ENCODE data around the gene IFIT1. TPM values are rescaled to one million over a fixed set of nuclear protein-coding genes. Genes with fewer than 3 reads are reported as not detected.
A peak's percentile ranks its signal among the peaks of the same experiment; 100 is the strongest.
"Not testable (repeated sequence)": the region's sequence is repeated elsewhere in the genome, so short reads cannot be mapped to it uniquely, and the experiment has no call there.

IFIT1 gene
- total RNA-seq, 4 donors from 2014 or later = 1.1 to 18.5 (median 9.4) TPM

GRCh38 chr10:89411135-89411534 lies 18.7 kb downstream of the IFIT1 start:
- in situ Hi-C loops (cut with MboI; ENCODE audit: low pct_ligation_motif_present in 1 of 4, low pct_unique_long_range_greater_than_20kb in 1 of 4, low sequenced_read_pairs in 3 of 4) = not testable (repeated sequence)

DNA sequence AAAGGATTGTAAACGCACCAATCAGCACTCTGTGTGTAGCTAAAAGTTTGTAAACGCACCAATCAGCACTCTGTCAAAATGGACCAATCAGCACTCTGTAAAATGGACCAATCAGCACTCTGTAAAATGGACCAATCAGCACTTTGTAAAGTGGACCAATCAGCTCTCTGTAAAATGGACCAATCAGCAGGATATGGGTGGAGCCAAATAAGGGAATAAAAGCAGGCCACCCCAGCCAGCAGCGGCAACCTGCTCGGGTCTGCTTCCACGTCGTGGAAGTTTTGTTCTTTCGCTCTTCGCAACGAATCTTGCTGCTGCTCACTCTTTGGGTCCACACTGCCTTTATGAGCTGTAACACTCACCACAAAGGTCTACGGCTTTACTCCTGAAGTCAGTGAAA lies 19.9 kb downstream of the IFIT1 start:
- H3K4me3 ChIP-seq; H3K27me3 ChIP-seq; H3K9me3 ChIP-seq; in situ Hi-C loops (cut with MboI; ENCODE audit: low pct_ligation_motif_present in 1 of 4, low pct_unique_long_range_greater_than_20kb in 1 of 4, low sequenced_read_pairs in 3 of 4); H3K36me3 ChIP-seq; DNase-seq; H3K27ac ChIP-seq: not testable (repeated sequence)
- 84 to 86% methylated on average over 7 to 10 of the region's 10 CpGs for WGBS, 2 donors (ENCODE audit: low coverage in 1 of 2)
- H3K4me1 ChIP-seq = peaks cover 6 to 27% (median 14%) of the 10 kb centered on the region in 4 donors
- intact Hi-C loops (cut with DNase I; ENCODE audit: low total_unique reads) = loop anchor here (2.0 kb wide), 1 partner anchor 65 kb away; no protein-coding TSS in a partner anchor

More at GRCh38 chr10:89411135-89411534, 18.7 kb downstream of the IFIT1 start:
- H3K36me3 ChIP-seq; H3K27ac ChIP-seq; H3K27me3 ChIP-seq; H3K9me3 ChIP-seq; intact Hi-C loops (cut with DNase I; ENCODE audit: low total_unique reads); DNase-seq; H3K4me3 ChIP-seq: not testable (repeated sequence)
- 67 to 79% methylated on average over 1 to 2 of the region's 2 CpGs for WGBS, 2 donors (ENCODE audit: low coverage in 1 of 2)
- H3K4me1 ChIP-seq = peaks cover 6 to 17% (median 10%) of the 10 kb centered on the region in 4 donors

GRCh38 chr10:89413398-89413912 lies 21.0 kb downstream of the IFIT1 start:
- DNase-seq = no peak
- Histone ChIP-seq H3K27me3 (no peaks in the 10 kb centered on the region), H3K36me3 (peaks cover 0 to 6% (median 0%) of the 10 kb centered on the region in 4 donors), H3K9me3 (no peaks in the 10 kb centered on the region), H3K4me1 (peaks cover 6 to 38% (median 15%) of the 10 kb centered on the region in 4 donors), H3K4me3 (peak overlapping the region in 1 of 4 donors; percentile 96), H3K27ac (peak overlapping the region; percentile 93 to 99 (median 95))
- intact Hi-C loops (cut with DNase I; ENCODE audit: low total_unique reads) = loop anchor here (2.0 kb wide), 1 partner anchor 67 kb away; no protein-coding TSS in a partner anchor
- in situ Hi-C loops (cut with MboI; ENCODE audit: low pct_ligation_motif_present in 1 of 4, low pct_unique_long_range_greater_than_20kb in 1 of 4, low sequenced_read_pairs in 3 of 4) = no loop called here
- 13 to 82% methylated on average over 1 to 7 of the region's 7 CpGs for WGBS, 2 donors (ENCODE audit: low coverage in 1 of 2)
- TF ChIP-seq POLR2A (IDR thresholded peaks at IDR 0.05) (no peak), POLR2AphosphoS5 (IDR thresholded peaks at IDR 0.05) (no peak), EP300 (IDR thresholded peaks at IDR 0.05; ENCODE audit: low read depth) (no peak), CTCF (IDR thresholded peaks at IDR 0.05) (no peak)

DNA sequence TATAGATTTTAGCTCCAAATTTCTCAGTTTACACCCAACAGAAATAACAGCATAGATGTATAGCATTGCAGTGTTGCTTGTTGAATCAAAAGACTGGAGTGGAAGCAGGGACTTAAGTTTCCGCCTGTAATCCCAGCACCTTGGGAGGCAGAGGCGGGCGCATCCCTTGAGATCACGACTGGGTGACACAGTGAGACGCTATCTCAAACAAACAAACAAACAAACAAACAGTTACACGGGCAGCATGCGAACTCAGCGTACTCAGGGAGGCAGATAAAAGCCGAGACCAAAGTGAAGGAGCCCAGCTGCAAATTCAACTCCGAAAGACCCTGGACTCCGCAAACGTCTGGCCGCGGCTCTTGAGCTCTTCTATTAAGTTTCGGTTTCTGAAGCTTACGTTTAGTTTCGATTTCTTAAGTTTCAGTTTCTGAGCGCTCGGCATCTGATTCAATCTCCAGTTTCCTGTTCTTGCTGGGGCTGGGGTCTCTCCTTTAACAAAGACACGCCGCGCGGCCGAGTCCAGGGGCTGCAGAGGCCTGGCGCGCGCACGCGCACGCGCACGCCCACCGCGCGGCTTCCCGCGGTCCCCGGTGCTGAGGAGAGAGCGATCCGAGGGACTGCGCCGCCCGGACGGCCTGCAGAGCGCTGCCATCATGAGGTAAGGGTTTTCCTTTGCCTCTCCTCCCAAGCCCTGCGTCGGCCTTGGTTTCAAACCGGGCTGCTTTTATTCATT lies 21.9 kb downstream of the IFIT1 start, which contains the start of gene IFIT5:
TSS of gene IFIT5 (plus strand) at position 423 of the 733 bp plus-strand sequence. CDS start at position 654, 231 bp downstream.
- Histone ChIP-seq H3K36me3 (peaks cover 0 to 6% (median 0%) of the 10 kb centered on the region in 4 donors), H3K4me3 (peak within 1 kb of the TSS; percentile 63 to 96 (median 80)), H3K9me3 (no peaks in the 10 kb centered on the region), H3K27ac (peak within 1 kb of the TSS; percentile 93 to 99 (median 95)), H3K27me3 (no peaks in the 10 kb centered on the region), H3K4me1 (peaks cover 6 to 41% (median 15%) of the 10 kb centered on the region in 4 donors)
- TF ChIP-seq CTCF (IDR thresholded peaks at IDR 0.05) (no peak), EP300 (IDR thresholded peaks at IDR 0.05; ENCODE audit: low read depth) (no peak), POLR2AphosphoS5 (IDR thresholded peaks at IDR 0.05) (peak in 2 of 3 donors; percentile 49 to 68)
- WGBS, 2 donors (ENCODE audit: low coverage in 1 of 2) = 0% methylated on average over 48 of the region's 48 CpGs; no CpG with 5 or more reads in 1 of the 2 donors
- intact Hi-C loops (cut with DNase I; ENCODE audit: low total_unique reads) = no loop called here
- DNase-seq = peak; percentile 68
- in situ Hi-C loops (cut with MboI; ENCODE audit: low pct_ligation_motif_present in 1 of 4, low pct_unique_long_range_greater_than_20kb in 1 of 4, low sequenced_read_pairs in 3 of 4) = no loop called here

Data from transverse colon (tissue), 4 donors.